Measurements from ENCODE around the gene FBH1.

FBH1 gene

DNA sequence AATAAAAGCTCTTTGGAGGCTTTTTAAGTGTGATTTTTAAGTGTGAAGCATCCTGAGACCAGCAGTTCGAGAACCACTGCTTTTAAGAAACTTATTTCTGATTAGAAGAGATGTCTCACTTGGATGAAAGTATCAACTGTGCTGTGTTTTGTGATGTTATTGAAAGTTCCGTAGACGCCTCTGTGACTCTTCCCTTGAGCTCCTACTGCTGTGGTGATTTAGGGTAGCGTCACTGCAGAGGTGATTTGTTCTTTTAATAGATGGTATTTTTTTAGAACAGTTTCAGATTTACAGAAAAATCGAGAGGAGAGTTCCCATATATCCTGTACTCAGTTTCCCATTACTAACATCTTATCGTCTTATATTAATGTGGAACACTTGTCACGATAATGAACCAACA lies 29.5 kb downstream of the FBH1 start:
- ChIA-PET CTCF (interaction anchor here (0.8 kb wide), 1 partner anchor 19 kb away, joined by 3 read pairs; no protein-coding TSS in a partner anchor), POLR2A (no interaction called here)
- no peak for DNase-seq (ENCODE audit: extremely low spot score)
- TF ChIP-seq CTCF (IDR thresholded peaks at IDR 0.05; ENCODE audit: control extremely low read depth, extremely low read depth, low read depth, missing control alignments) = no peak

GRCh38 chr10:5921746-5922145 lies 31.7 kb downstream of the FBH1 start:
- TF ChIP-seq CTCF (IDR thresholded peaks at IDR 0.05; ENCODE audit: control extremely low read depth, extremely low read depth, low read depth, missing control alignments) = no peak
- ChIA-PET POLR2A (no interaction called here), CTCF (no interaction called here)
- DNase-seq (ENCODE audit: extremely low spot score) = no peak

- DNase-seq (ENCODE audit: extremely low spot score) = no peak
- ChIA-PET CTCF (no interaction called here), POLR2A (no interaction called here)
- TF ChIP-seq CTCF (IDR thresholded peaks at IDR 0.05; ENCODE audit: control extremely low read depth, extremely low read depth, low read depth, missing control alignments) = no peak
Observed at GRCh38 chr10:5924889-5925288, 34.8 kb downstream of the FBH1 start.

GRCh38 chr10:5927306-5927705 lies 37.3 kb downstream of the FBH1 start:
- CTCF ChIA-PET = no interaction called here
- POLR2A ChIA-PET = no interaction called here
- no peak for TF ChIP-seq CTCF (IDR thresholded peaks at IDR 0.05; ENCODE audit: control extremely low read depth, extremely low read depth, low read depth, missing control alignments)
- no peak for DNase-seq (ENCODE audit: extremely low spot score)

DNA sequence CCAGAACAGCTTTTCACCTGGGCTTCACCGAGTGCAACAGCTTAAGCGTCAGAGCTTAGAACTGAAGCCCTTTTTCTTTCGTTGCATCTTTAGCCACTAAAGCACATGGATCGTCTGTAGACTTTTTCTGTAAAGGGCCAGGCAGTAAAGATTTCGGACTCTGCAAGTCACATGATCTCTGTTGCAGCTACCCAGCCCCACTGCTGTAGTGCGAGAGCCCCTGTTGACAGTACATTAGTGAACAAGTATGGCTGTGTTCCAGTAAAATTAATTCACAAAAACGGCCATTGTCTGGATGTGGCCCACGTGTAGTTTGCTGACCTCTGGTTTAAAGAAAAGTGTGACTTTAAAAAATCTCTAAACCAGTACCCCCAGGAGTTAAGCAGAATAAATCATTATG lies 39.4 kb downstream of the FBH1 start:
- no peak for TF ChIP-seq CTCF (IDR thresholded peaks at IDR 0.05; ENCODE audit: control extremely low read depth, extremely low read depth, low read depth, missing control alignments)
- ChIA-PET CTCF (no interaction called here), POLR2A (interaction anchor here (1.3 kb wide), 1 partner anchor 39 kb away, joined by 3 read pairs; the partner anchor contains the start of genes ANKRD16 and FBH1)
- no peak for DNase-seq (ENCODE audit: extremely low spot score)

DNA sequence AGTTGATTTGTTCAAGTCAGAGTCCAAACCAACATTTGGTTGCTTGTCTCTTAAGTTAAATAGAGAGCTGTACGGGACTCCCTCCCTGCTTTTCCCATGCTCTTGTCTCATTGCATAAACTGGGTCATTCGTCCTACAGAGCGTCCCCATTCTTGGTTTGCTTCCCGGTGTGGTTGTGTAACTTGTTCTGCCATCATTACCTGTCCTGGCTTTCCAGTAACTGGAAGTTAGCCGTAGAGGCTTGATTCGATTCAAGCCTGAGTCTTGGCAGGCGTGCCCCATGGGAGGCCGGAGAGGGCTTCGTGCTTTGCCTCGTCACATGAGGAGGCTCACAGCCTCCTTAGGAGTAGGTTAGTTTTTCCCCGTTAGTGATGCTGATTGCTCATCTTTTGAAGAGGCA lies 40.2 kb downstream of the FBH1 start:
- CTCF ChIA-PET = no interaction called here

More for the DNA sequence above, 40.2 kb downstream of the FBH1 start:
- no peak for DNase-seq (ENCODE audit: extremely low spot score)
- POLR2A ChIA-PET = no interaction called here
- TF ChIP-seq CTCF (IDR thresholded peaks at IDR 0.05; ENCODE audit: control extremely low read depth, extremely low read depth, low read depth, missing control alignments) = no peak
